ENCODE measurements around the gene OVCH2.

- TF ChIP-seq CTCF (IDR thresholded peaks at IDR 0.05) (no peak), POLR2A (IDR thresholded peaks at IDR 0.05) (no peak)
These were observed 12.0 kb downstream of the OVCH2 start for GRCh38 chr11:7694235-7694634.
